ENCODE measurements around the gene KDM4B. TPM values are rescaled to one million over a fixed set of nuclear protein-coding genes. Genes with fewer than 3 reads are reported as not detected.
A peak's percentile ranks its signal among the peaks of the same experiment; 100 is the strongest.

The KDM4B gene
- total and polyA plus RNA-seq, 2 donors (not counting 1 experiment from before 2014, with no cell fraction given) = 75.5 to 205 TPM

DNA sequence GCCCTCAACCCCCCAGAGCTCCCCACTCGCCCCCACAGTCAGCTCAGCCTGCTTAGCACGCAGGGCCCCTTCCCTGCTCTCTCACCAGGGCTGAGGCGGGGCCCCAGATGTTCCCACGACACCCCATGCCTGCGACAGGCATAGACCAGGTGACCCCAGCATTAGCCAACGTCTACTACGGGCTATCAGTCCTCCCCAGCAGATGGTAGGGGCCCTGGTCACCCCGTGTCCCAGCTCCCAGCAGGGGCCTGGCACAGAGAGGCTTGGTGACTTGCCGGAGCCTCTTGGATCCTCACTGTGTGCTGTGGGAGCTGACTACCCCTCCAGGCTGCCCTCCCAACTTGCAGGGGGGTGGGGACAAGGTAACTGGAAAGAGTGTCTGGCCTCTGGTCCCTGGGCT is 80.6 kb downstream of the KDM4B start:
- H3K9ac ChIP-seq (ENCODE audit: low read length) = no peak overlapping the region
- H3K9me3 ChIP-seq (ENCODE audit: control extremely low read depth in 1 of 3, control insufficient read depth in 2 of 3, insufficient read depth in 1 of 3, low read length in 2 of 3) = no peaks in the 10 kb centered on the region
- peaks cover 28 to 53% of the 10 kb centered on the region in 2 donors for H3K4me1 ChIP-seq (ENCODE audit: control insufficient read depth in 2 of 2, insufficient read depth in 2 of 2, low read length in 2 of 2)
- H3K79me2 ChIP-seq (ENCODE audit: control insufficient read depth, insufficient read depth, low read length) = peaks cover 56% of the 10 kb centered on the region
- no peak overlapping the region for H3K4me3 ChIP-seq (ENCODE audit: control extremely low read depth in 1 of 5, extremely low read depth in 1 of 5, insufficient read depth in 1 of 5, low read depth in 2 of 5, low read length in 4 of 5)
- ATAC-seq (ENCODE audit: low read depth) (no peak), DNase-seq (no peak)
- H3K27me3 ChIP-seq (replicated peaks in 1 of 4; ENCODE audit: control extremely low read depth in 1 of 4, control insufficient read depth in 3 of 4, insufficient read depth in 4 of 4, low read length in 3 of 4) = no peaks in the 10 kb centered on the region
- no peak overlapping the region for H3K27ac Mint-ChIP-seq
- intact Hi-C loops (cut with micrococcal nuclease) = loop anchor here (2.0 to 10.0 kb wide), 2 partner anchors 305 to 431 kb away; no protein-coding TSS in a partner anchor
- no peaks in the 10 kb centered on the region for H3K27me3 Mint-ChIP-seq
- ChIA-PET CTCF (interaction anchor here (1.0 to 11.7 kb wide), 8 partner anchors 10 to 122 kb away, joined by 3 to 102 read pairs (median 8); no protein-coding TSS in a partner anchor), POLR2A (interaction anchor here (0.6 to 1.0 kb wide), 3 partner anchors 79 to 104 kb away, joined by 3 to 4 read pairs (median 3); no protein-coding TSS in a partner anchor)
- H2AFZ ChIP-seq (ENCODE audit: insufficient read depth, low read depth, low read length, poor library complexity, severe bottlenecking) = no peak overlapping the region
- peaks cover 0 to 23% of the 10 kb centered on the region in 2 experiments for H3K36me3 ChIP-seq (replicated peaks in 1 of 2; ENCODE audit: control extremely low read depth in 1 of 2, control insufficient read depth in 1 of 2, extremely low read depth in 1 of 2, insufficient read depth in 2 of 2, low read length in 1 of 2)
- no peak overlapping the region for H3K27ac ChIP-seq (ENCODE audit: low read length in 2 of 2)
- H3K9me3 Mint-ChIP-seq (ENCODE audit: insufficient read depth) = no peaks in the 10 kb centered on the region
- peaks cover 59% of the 10 kb centered on the region for H4K20me1 ChIP-seq (ENCODE audit: control insufficient read depth, insufficient read depth, low read length, poor library complexity, severe bottlenecking)
- TF ChIP-seq EZH2 (IDR thresholded peaks at IDR 0.05; ENCODE audit: borderline replicate concordance, insufficient read depth, low read depth, low read length, poor library complexity, severe bottlenecking) = no peak
- TF ChIP-seq, protein P1, sequence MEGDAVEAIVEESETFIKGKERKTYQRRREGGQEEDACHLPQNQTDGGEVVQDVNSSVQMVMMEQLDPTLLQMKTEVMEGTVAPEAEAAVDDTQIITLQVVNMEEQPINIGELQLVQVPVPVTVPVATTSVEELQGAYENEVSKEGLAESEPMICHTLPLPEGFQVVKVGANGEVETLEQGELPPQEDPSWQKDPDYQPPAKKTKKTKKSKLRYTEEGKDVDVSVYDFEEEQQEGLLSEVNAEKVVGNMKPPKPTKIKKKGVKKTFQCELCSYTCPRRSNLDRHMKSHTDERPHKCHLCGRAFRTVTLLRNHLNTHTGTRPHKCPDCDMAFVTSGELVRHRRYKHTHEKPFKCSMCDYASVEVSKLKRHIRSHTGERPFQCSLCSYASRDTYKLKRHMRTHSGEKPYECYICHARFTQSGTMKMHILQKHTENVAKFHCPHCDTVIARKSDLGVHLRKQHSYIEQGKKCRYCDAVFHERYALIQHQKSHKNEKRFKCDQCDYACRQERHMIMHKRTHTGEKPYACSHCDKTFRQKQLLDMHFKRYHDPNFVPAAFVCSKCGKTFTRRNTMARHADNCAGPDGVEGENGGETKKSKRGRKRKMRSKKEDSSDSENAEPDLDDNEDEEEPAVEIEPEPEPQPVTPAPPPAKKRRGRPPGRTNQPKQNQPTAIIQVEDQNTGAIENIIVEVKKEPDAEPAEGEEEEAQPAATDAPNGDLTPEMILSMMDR (IDR thresholded peaks at IDR 0.05) = no peak
- no peak overlapping the region for H3K4me3 Mint-ChIP-seq
- 96% methylated on average over 9 of the region's 9 CpGs for WGBS (ENCODE audit: insufficient coverage)
- H3K4me2 ChIP-seq (replicated peaks; ENCODE audit: low read depth, low read length, poor library complexity, severe bottlenecking) = no peak overlapping the region
- peaks cover 32% of the 10 kb centered on the region for H3K4me1 Mint-ChIP-seq

DNA sequence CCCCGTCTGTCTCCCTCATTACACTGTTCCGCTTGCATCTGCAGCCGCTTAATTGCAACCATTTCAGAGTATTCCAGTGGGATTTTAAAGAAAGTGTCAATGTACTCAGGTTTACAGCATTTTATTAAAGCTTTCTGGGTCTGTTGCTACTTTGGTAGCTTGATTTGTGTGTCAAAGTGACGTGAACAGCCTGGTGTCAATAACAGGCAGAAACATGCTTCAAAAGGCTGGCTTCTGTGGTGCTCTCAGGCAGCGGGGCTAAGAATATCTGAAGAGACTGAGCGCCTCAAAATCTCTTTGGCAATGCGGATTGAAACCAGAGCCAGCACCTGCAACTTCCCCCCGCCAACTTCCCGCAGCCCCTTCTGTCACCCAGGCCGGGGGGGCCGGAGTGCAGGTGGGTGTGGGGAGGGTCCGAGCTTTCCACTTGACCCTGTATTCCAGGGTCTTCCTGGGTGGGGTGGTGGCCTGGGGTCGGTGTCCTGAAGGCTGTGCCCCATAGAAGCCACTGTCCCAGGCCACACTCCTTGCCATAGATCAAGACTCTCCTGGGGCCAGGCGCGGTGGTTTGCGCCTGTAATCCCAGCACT is 81.2 kb downstream of the KDM4B start:
- ChIA-PET POLR2A (interaction anchor here (1.0 kb wide), 1 partner anchor 88 kb away, joined by 3 read pairs; no protein-coding TSS in a partner anchor), CTCF (interaction anchor here (1.0 to 11.7 kb wide), 4 partner anchors 71 to 111 kb away, joined by 4 to 102 read pairs (median 30); no protein-coding TSS in a partner anchor)
- Mint-ChIP-seq H3K9me3 (ENCODE audit: insufficient read depth) (no peaks in the 10 kb centered on the region), H3K27me3 (no peaks in the 10 kb centered on the region), H3K4me1 (peaks cover 32% of the 10 kb centered on the region), H3K4me3 (peak overlapping the region; percentile 16), H3K27ac (peak overlapping the region; percentile 67)
- Histone ChIP-seq H3K4me3 (ENCODE audit: control extremely low read depth in 1 of 5, extremely low read depth in 1 of 5, insufficient read depth in 1 of 5, low read depth in 2 of 5, low read length in 4 of 5) (no peak overlapping the region), H4K20me1 (ENCODE audit: control insufficient read depth, insufficient read depth, low read length, poor library complexity, severe bottlenecking) (peaks cover 59% of the 10 kb centered on the region), H3K4me2 (replicated peaks; ENCODE audit: low read depth, low read length, poor library complexity, severe bottlenecking) (no peak overlapping the region), H3K4me1 (ENCODE audit: control insufficient read depth in 2 of 2, insufficient read depth in 2 of 2, low read length in 2 of 2) (peaks cover 28 to 53% of the 10 kb centered on the region in 2 donors), H3K9ac (ENCODE audit: low read length) (no peak overlapping the region), H3K9me3 (ENCODE audit: control extremely low read depth in 1 of 3, control insufficient read depth in 2 of 3, insufficient read depth in 1 of 3, low read length in 2 of 3) (no peaks in the 10 kb centered on the region), H3K27ac (ENCODE audit: low read length in 2 of 2) (no peak overlapping the region), H3K36me3 (replicated peaks in 1 of 2; ENCODE audit: control extremely low read depth in 1 of 2, control insufficient read depth in 1 of 2, extremely low read depth in 1 of 2, insufficient read depth in 2 of 2, low read length in 1 of 2) (peaks cover 0 to 23% of the 10 kb centered on the region in 2 experiments), H3K27me3 (replicated peaks in 1 of 4; ENCODE audit: control extremely low read depth in 1 of 4, control insufficient read depth in 3 of 4, insufficient read depth in 4 of 4, low read length in 3 of 4) (no peaks in the 10 kb centered on the region), H3K79me2 (ENCODE audit: control insufficient read depth, insufficient read depth, low read length) (peaks cover 56% of the 10 kb centered on the region), H2AFZ (ENCODE audit: insufficient read depth, low read depth, low read length, poor library complexity, severe bottlenecking) (no peak overlapping the region)
- ATAC-seq (ENCODE audit: low read depth) (no peak), DNase-seq (no peak)
- intact Hi-C loops (cut with micrococcal nuclease) = loop anchor here (5.0 kb wide), 1 partner anchor 82 kb away; no protein-coding TSS in a partner anchor
- 70% methylated on average over 3 of the region's 16 CpGs for WGBS (ENCODE audit: insufficient coverage)
- TF ChIP-seq EZH2 (IDR thresholded peaks at IDR 0.05; ENCODE audit: borderline replicate concordance, insufficient read depth, low read depth, low read length, poor library complexity, severe bottlenecking) = no peak
- TF ChIP-seq, protein P1 (IDR thresholded peaks at IDR 0.05) = no peak

Data from B cell (primary cell).